ENCODE measurements around the gene ENTPD6. TPM values are rescaled to one million over a fixed set of nuclear protein-coding genes. Genes with fewer than 3 reads are reported as not detected.

ENTPD6 gene
- total RNA-seq, 4 donors from 2014 or later, result 33.8 to 103 (median 47.0) TPM

- Histone ChIP-seq H3K9me3 (no peaks in the 10 kb centered on the region), H3K27me3 (no peaks in the 10 kb centered on the region), H3K4me3 (no peak overlapping the region), H3K4me1 (peaks cover 54% of the 10 kb centered on the region), H3K27ac (peak overlapping the region; percentile 61), H3K36me3 (peaks cover 6% of the 10 kb centered on the region)
- 68% methylated on average over 5 of the region's 5 CpGs for WGBS
- DNase-seq (ENCODE audit: low spot score in 2 of 2), result no peak
- TF ChIP-seq CTCF (IDR thresholded peaks at IDR 0.05) (no peak), EP300 (IDR thresholded peaks at IDR 0.05) (no peak), POLR2AphosphoS5 (IDR thresholded peaks at IDR 0.05) (no peak), POLR2A (IDR thresholded peaks at IDR 0.05) (no peak)
These were observed 59.1 kb downstream of the ENTPD6 start for GRCh38 chr20:25254571-25254970.

DNA sequence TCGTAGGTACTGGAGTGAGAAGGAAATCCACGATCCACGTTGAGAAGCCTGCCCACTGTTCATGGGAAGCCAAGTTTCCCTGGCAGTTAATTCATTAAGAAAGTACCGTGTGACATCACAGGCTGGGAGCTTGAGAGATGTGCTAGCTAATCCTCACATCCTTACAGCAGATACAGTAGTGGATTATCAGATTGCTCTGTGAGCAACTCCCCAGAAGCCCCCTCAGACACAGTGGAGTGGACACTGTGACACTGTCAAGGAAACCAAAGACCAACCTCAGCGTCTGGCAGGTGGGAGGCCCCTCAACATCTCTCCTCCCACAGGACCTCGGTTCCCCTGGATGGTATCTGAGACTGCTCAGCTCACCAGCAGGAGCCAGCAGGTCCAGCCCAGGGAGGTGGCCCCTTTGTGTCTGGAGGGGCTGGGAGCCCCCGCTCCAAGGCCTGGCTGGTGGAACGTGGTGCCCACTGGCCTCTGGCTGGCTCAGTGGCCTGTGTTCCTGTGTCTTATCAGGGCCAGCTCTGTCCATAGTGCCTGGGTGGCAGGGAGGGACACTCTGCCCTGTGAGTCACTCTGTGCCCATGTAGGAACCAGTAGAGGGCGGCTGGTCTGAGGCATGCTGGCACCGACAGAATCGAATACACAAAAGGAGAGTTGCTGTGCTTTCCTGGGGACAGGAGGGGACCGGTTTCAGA, 59.6 kb downstream of the ENTPD6 start:
- DNase-seq (ENCODE audit: low spot score in 2 of 2), result peak in 1 of 2 donors; percentile 75
- WGBS, result 79% methylated on average over 10 of the region's 12 CpGs

GRCh38 chr20:25256226-25256859, 60.8 kb downstream of the ENTPD6 start:
- no peaks in the 10 kb centered on the region for H3K9me3 ChIP-seq
- 52% methylated on average over 5 of the region's 5 CpGs for WGBS
- H3K4me1 ChIP-seq, result peaks cover 39% of the 10 kb centered on the region
- peak in 1 of 2 donors; percentile 58 for DNase-seq (ENCODE audit: low spot score in 2 of 2)
- H3K4me3 ChIP-seq, result peak overlapping the region; percentile 8
- peak overlapping the region; percentile 63 for H3K27ac ChIP-seq
- H3K27me3 ChIP-seq, result no peaks in the 10 kb centered on the region
- no peak for TF ChIP-seq POLR2A (IDR thresholded peaks at IDR 0.05)
- no peak for TF ChIP-seq POLR2AphosphoS5 (IDR thresholded peaks at IDR 0.05)
- no peak for TF ChIP-seq CTCF (IDR thresholded peaks at IDR 0.05)
- TF ChIP-seq EP300 (IDR thresholded peaks at IDR 0.05), result no peak
- peaks cover 21% of the 10 kb centered on the region for H3K36me3 ChIP-seq

More for the DNA sequence above, 59.6 kb downstream of the ENTPD6 start:
- no peak overlapping the region for H3K4me3 ChIP-seq
- H3K4me1 ChIP-seq, result peaks cover 49% of the 10 kb centered on the region
- peak overlapping the region; percentile 61 for H3K27ac ChIP-seq
- peaks cover 9% of the 10 kb centered on the region for H3K36me3 ChIP-seq
- H3K27me3 ChIP-seq, result no peaks in the 10 kb centered on the region
- TF ChIP-seq POLR2A (IDR thresholded peaks at IDR 0.05), result no peak
- no peak for TF ChIP-seq CTCF (IDR thresholded peaks at IDR 0.05)
- no peak for TF ChIP-seq EP300 (IDR thresholded peaks at IDR 0.05)
- no peak for TF ChIP-seq POLR2AphosphoS5 (IDR thresholded peaks at IDR 0.05)
- H3K9me3 ChIP-seq, result no peaks in the 10 kb centered on the region

DNA sequence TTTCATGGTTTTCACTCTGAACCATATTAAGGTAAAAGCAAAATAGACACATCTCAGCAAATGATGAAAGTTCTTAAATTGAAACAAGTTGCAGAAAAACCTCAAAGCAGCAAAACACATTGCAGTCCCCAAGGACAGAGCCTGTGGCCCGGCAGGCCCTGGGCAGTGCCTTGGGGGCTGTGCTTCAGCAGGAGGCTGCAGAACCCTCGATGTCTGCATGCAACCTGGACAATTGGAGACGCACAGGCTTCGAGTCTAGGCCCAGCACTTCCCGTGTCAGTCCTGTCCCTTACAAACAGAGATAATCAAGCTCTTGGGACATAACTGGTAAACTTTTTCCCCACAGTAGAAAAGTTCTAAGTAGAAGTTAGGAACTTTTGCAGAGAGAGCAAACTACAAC, 61.6 kb downstream of the ENTPD6 start:
- DNase-seq (ENCODE audit: low spot score in 2 of 2), result peak in 1 of 2 donors; percentile 70
- H3K4me1 ChIP-seq, result peaks cover 31% of the 10 kb centered on the region
- H3K36me3 ChIP-seq, result peaks cover 24% of the 10 kb centered on the region
- no peaks in the 10 kb centered on the region for H3K27me3 ChIP-seq
- no peaks in the 10 kb centered on the region for H3K9me3 ChIP-seq
- H3K4me3 ChIP-seq, result no peak overlapping the region
- 91% methylated on average over 5 of the region's 5 CpGs for WGBS
- H3K27ac ChIP-seq, result no peak overlapping the region
- TF ChIP-seq POLR2AphosphoS5 (IDR thresholded peaks at IDR 0.05), result no peak
- no peak for TF ChIP-seq POLR2A (IDR thresholded peaks at IDR 0.05)
- TF ChIP-seq EP300 (IDR thresholded peaks at IDR 0.05), result no peak
- no peak for TF ChIP-seq CTCF (IDR thresholded peaks at IDR 0.05)

DNA sequence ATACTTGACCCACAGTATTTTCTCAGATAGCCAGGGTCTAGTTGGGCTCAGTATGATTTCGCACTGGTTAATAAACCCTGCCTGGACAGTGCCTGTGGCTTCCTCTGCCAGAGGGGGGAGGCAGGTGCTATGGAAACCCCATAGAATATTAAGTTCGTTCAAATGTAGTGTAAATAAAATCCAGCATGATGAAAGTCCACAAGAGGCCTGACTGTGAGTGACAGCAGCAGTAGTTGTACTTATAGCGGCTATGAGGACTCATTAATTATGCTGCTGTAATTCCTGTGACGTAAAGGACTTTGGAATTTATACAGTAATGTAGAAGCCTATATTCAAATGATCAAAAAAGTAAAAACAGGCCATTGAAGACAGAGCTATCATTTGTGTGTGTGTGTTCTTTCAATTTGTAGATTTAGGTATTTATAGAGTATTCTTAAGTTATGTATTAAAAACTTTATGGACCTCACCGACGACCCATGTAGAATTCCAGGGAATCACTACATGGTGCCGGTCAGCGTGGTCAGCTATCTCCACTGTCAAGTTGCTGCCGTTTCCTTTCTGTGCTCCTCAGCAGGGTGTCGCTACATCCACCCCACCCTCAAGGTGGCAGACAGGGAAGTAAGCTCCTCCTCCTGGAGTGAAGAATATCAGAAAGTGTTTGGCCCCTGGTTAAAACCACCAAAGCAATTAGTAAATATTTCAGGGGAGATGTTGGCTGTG, 62.4 kb downstream of the ENTPD6 start:
- Histone ChIP-seq H3K9me3 (no peaks in the 10 kb centered on the region), H3K27ac (no peak overlapping the region), H3K4me3 (no peak overlapping the region), H3K4me1 (peaks cover 26% of the 10 kb centered on the region), H3K36me3 (peaks cover 24% of the 10 kb centered on the region), H3K27me3 (no peaks in the 10 kb centered on the region)
- TF ChIP-seq EP300 (IDR thresholded peaks at IDR 0.05) (no peak), CTCF (IDR thresholded peaks at IDR 0.05) (no peak), POLR2AphosphoS5 (IDR thresholded peaks at IDR 0.05) (no peak), POLR2A (IDR thresholded peaks at IDR 0.05) (no peak)
- 85% methylated on average over 10 of the region's 10 CpGs for WGBS
- no peak for DNase-seq (ENCODE audit: low spot score in 2 of 2)
